ENCODE results near the gene FADS2.

The FADS2 gene

GRCh38 chr11:61910187-61911127 lies 82.4 kb downstream of the FADS2 start:
- no peak for DNase-seq

GRCh38 chr11:61911128-61911700 lies 83.1 kb downstream of the FADS2 start:
- no peak for DNase-seq

GRCh38 chr11:61911701-61912529 lies 83.8 kb downstream of the FADS2 start:
- no peak for DNase-seq

- no peak for DNase-seq
Measured at GRCh38 chr11:61912530-61912898, 84.4 kb downstream of the FADS2 start.

GRCh38 chr11:61912991-61913698 lies 85.0 kb downstream of the FADS2 start:
- DNase-seq = no peak

GRCh38 chr11:61913699-61914395 lies 85.7 kb downstream of the FADS2 start:
- DNase-seq = no peak

GRCh38 chr11:61914471-61915171 lies 86.5 kb downstream of the FADS2 start:
- DNase-seq = no peak

- no peak for DNase-seq
Measured at GRCh38 chr11:61916737-61917333, 88.7 kb downstream of the FADS2 start.

All from NCI-H1417 treated with DMSO at 0.1 percent for 48 hours (cell line).